Measurements from ENCODE around the gene STBD1.

- TF ChIP-seq, protein P1, sequence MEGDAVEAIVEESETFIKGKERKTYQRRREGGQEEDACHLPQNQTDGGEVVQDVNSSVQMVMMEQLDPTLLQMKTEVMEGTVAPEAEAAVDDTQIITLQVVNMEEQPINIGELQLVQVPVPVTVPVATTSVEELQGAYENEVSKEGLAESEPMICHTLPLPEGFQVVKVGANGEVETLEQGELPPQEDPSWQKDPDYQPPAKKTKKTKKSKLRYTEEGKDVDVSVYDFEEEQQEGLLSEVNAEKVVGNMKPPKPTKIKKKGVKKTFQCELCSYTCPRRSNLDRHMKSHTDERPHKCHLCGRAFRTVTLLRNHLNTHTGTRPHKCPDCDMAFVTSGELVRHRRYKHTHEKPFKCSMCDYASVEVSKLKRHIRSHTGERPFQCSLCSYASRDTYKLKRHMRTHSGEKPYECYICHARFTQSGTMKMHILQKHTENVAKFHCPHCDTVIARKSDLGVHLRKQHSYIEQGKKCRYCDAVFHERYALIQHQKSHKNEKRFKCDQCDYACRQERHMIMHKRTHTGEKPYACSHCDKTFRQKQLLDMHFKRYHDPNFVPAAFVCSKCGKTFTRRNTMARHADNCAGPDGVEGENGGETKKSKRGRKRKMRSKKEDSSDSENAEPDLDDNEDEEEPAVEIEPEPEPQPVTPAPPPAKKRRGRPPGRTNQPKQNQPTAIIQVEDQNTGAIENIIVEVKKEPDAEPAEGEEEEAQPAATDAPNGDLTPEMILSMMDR (conservative IDR thresholded peaks at IDR 0.05; ENCODE audit: low read depth, low read length) = no peak
- TF ChIP-seq EZH2 (IDR thresholded peaks at IDR 0.05; ENCODE audit: borderline replicate concordance, low read depth, low read length, poor library complexity, severe bottlenecking) = no peak
Measured at GRCh38 chr4:76310683-76311082, 4.2 kb downstream of the STBD1 start.

All from A673 (cell line).